ENCODE measurements around the gene MYH7.
"Not testable (repeated sequence)": the region's sequence is repeated elsewhere in the genome, so short reads cannot be mapped to it uniquely, and the experiment has no call there.

MYH7 gene

DNA sequence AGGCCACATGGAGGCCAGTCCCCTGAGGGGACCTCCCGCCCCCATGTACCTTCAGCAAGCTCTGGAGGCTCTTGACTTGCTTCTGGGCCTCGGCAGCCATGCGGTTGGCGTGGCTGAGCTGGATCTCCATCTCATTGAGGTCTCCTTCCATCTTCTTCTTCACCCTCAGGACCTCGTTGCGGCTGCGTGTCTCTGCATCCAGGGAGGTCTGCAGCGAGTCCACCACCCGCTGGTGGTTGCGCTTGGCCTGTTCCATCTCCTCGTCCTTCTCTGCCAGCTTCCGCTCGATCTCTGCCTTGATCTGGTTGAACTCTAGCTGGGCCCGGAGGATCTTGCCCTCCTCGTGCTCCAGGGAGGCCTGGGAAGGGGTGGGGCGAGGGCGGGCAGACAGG, 49.2 kb downstream of the MYH7 start:
- DNase-seq (ENCODE audit: low spot score) = not testable (repeated sequence)

DNA sequence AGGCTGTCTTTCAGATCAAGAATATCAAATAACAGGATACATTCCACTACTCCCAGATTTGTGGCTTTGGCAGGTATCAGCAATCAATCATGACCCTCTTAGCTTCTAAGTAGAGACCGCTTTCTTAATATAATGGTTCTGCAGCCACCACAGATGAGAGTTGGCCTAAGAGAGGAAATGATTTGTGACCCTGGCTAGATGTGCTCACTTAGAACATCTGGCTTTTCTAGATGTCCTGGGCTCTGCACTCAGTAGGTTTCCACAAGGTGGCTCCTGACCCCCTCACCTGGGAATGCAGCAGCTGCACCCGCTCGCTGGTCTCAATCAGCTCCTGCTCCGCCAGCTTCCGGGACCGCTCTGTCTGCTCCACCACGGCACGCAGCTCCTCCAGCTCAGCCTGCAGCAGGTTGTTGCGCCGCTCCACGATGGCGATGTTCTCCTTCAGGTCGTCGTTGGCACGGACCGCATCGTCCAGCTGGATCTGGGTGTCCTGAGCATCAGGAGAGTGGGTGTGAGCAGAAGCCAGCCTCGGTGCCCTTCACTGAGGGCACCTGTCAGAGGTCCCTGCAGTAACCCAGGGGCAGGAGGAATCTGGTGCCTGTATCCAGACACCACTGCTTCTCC, 49.7 kb downstream of the MYH7 start:
- no peak for DNase-seq (ENCODE audit: low spot score)

DNA sequence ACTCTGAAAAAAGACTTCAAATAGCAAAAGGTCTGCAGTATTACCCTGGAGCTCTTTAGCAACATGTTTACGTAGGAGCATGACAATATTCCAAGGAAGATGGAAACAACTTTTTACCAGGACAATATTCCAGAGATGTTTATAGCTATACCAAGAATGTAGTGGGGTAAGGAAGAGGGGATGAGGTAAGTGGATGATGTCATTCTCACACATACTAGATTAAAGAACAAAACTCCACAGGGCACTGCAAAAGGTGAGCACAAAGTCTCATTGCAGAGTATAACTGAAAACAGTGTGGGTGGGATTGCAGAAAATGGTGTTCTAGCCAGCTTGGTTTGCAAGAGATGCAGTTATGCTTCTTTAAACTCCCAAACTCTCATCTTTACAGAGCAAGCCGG, 50.2 kb downstream of the MYH7 start:
- no peak for DNase-seq (ENCODE audit: low spot score)

DNA sequence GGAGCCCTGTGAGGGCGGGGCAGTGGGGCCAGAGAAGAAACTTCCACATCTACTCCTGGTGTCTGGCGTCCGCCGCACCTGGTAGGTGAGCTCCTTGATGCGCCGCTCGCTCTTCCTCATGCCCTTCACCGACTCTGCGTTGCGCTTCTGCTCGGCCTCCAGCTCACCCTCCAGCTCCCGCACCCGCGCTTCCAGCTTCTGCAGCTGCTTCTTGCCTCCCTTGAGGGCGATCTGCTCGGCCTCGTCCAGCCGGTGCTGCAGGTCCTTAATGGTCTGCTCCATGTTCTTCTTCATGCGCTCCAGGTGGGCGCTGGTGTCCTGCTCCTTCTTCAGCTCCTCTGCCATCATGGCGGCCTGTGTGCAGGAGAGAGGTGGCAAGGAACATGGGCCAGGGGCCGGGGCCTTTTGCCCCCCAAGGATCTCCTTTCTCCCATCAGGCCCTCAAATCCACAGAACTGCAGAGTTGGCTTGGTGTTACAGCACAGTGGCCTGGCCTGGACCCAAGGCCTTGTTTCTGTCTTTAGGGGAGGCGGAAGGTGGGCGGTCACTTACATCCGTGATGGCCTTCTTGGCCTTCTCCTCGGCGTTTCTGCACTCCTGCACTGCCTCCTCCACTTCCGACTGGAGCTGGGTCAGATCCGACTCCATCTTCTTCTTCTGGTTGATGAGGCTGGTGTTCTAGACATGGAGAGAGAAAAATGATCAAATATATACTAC, 50.9 kb downstream of the MYH7 start:
- DNase-seq (ENCODE audit: low spot score) = no peak

DNA sequence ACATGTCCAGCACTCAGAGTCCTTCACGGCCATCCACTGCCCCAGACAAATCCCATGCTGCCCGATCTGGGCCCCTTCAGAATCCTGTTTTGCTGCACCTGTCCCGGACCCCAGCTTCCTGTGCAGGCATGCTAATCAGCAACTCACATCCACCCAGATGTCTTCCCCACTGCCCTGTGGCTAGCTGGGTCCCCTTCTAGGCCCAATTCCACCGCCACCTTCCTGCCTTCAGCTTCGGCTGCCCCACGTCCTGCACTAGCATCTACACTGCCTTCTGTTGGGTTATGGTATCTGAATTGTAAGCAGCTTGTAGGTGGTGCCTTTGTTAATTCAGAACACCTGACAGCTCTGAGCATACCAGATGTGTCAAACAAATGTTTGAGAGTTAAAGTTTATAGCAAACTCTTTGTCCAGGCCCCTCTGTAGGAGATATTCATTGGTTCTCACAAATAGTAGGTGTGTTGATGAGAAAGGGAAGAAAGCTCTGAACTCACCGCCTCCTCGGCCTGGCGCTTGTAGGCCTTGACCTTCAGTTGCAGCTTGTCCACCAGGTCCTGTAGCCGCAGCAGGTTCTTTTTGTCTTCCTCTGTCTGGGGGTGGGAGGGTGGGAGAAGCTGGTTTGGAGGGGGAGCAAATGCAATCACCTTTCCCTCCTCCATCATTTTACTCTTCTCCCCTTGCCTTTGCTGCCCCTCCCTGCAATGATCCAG, 52.6 kb downstream of the MYH7 start:
- no peak for DNase-seq (ENCODE audit: low spot score)

DNA sequence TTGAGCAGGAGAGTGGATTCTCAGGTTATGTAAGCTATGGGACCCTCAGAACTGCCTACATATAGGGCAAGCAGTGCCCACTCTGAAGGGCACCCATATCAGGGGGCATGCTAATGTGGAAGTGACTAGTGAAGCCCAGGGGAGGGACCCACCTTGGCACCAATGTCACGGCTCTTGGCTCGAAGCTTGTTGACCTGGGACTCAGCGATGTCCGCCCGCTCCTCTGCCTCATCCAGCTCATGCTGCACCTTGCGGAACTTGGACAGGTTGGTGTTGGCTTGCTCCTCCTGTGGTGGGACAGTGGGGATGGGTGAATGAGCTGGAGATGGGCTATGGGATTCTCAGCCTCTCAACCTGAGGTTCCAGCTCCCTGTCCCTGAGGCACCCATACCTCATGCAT, 53.2 kb downstream of the MYH7 start:
- DNase-seq (ENCODE audit: low spot score) = no peak

DNA sequence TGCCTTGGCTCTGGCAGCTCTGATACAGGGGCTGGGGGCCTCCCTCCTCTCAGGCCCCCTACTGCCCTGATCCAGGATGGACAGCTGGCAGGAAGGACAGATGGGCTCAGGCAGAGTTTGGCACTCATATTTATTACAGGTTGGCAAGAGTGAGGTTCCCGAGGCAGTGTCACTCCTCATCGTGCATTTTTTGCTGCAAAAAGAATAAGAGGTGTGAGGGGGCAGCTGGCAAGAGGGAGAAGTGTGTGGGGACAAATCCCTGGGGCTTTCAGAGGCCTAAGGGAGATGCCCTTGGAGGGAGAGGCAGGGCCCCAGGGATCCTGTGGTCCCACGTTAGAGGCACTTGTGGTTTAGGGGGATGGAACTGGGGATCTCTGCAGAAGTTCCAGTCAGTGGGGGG, 53.6 kb downstream of the MYH7 start:
- DNase-seq (ENCODE audit: low spot score) = no peak

DNA sequence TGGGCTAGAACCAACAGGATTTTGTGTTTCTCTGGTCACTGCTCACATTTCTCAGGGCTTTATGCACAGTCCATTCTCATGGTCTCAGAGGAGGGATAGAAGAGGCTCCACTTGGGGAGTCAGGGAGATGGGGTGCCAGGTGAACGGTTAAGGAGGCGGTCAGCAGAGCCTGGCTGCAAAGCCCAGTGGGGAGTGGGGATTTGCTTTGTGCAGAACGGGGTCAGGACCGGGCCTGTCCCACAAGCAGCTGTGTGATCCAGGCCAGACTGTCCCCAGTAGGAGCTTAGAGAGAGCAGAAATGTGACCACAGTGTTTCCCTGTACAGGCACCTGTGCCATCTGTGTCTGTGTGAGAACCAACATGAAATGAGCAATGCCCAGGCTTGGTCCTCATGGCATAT, 54.5 kb downstream of the MYH7 start:
- DNase-seq (ENCODE audit: low spot score) = no peak

DNA sequence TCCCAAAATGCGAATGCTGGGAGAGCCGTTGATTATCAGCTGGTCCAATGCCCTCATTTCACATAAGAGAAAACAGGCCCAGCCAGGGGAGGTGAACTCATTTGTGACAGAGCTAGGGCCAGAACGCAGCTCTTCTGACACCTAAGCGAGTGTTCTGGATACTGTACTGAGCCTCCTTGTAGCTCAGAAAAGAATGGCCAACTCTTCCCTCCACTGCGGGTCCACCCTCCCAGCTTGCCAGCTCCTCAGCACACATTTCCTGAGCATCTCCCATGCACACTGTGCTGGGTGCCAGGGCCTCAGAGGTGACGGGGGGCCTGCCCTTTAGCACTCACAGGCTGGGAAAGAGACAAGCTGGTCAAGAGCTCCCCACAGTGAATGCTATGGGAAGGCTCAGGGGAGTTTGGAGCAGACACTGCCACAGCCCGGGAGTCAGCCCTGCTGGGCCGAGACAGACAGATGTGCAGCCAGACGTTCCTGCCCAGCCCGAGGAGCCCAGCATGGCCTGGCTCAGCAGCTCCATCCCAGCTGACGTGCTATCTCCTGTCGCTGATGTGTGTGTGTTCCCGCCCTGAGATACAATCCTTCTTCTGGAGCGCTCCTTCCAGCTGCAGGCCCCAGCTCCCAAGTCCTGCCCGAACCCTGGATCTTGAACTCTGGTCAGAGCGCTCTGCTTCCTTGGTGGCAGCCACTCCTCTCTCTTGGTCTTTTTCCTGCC, 55.1 kb downstream of the MYH7 start:
- DNase-seq (ENCODE audit: low spot score) = peak; percentile 30

DNA sequence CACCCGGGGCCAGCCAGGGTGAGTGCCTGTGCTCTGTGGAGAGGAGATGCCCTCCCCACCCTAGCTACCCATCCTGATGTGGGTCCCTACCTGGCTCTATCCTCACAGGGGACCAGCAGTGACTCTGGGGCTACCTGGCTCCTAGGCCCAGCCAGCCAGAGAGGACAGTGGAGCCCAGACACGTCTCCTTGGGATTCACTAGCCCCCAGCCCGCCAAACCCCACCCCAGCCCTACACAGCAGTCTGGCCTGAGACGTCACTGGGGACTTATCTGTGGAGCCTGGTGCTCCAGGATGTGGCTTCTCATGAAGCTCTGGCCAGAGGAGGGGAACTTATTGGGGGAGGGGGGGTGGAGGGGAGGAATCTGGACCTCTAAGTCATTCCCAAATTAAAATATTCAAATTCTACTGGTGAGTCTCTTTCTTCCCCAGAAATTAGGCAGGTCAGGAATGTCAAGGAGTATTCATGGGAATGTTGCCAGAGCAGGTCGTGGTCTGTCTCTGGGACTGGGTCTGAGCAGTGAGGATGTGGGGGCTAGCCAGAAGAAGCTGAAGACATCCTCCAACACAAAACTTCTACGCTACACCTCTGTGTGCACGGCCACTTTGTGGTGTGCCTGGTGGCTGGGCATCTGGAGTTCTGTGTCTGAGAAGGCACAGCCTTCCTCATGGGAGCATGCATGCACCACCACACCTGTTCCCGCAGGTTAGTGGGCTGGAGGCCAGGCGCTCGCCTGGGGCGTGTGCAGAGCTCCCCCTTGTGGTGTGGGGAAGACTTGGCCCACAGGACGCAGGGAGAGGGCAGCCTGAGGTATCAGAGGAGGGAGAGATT, 55.9 kb downstream of the MYH7 start:
- DNase-seq (ENCODE audit: low spot score) = peak; percentile 46

DNA sequence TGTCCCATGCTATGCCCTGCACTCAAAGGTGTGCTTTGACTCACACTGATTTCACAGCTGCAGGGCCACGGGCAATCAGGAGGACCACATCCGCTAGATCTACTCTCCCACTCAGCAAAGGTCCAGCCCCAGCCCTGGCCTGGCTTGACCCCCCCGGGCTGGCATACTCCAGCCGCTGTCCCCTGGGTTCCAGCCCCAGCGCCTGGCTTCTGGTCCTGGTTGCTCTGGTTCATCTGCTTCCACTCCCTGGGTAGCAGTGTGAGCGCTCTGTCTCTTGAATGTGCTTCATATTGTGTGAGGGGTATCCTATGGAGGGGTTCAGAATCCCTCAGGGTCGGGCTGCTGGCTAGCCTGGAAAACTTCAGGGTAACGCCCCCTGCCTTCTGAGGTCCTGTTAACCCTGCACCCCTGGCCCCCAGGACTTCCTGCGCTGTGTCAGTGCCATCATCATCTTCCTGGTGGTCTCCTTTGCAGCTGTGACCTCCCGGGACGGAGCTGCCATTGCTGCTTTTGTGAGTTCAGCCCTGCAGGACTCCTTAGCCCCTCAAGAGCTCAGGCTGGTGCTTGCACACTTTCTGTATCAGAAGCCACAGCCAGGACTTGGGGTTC, 56.7 kb downstream of the MYH7 start:
- no peak for DNase-seq (ENCODE audit: low spot score)

DNA sequence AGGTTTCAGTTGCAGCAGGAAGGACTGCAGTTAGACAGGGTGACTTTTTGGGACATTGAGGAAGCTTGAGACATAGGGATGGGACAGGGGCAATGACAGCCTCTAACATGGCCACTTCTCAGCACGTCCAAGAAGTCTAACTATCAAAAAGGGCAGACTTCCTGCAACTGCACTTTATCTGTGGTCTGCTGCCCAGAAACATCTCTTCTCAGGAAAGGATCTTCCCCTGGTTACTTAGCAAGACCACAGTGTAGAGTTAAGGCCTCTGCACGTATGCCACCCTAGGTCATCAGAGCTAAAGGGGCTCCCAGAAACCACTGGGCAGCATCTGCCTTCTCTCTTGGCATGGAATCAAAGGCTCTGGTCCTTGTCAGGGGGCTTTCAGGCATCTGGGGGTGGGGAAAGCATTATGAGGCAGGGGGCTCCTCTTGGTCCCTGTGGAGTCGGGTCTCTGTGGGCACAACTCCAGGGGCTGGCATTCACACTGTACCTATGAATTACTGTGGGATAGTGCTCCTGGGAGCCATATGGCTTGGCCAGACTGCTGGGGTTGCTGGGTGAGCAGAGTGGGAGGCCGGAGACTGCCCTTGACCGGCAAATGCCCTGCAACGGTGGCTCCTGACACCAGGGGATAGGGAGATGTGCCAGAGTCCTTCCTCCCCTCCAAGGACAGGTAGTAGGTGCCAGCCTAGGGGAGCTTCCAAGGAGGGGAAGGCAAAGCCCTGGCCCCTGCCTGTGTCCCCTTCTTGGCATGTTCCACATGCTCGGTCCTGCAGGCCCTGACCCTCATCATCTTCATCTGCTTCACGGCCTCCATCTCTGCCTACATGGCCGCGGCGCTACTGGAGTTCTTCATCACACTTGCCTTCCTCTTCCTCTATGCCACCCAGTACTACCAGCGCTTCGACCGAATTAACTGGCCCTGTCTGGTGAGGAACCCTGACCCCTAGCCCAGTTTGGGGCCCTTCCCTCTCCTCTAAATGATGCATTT, 57.6 kb downstream of the MYH7 start:
- no peak for DNase-seq (ENCODE audit: low spot score)

DNA sequence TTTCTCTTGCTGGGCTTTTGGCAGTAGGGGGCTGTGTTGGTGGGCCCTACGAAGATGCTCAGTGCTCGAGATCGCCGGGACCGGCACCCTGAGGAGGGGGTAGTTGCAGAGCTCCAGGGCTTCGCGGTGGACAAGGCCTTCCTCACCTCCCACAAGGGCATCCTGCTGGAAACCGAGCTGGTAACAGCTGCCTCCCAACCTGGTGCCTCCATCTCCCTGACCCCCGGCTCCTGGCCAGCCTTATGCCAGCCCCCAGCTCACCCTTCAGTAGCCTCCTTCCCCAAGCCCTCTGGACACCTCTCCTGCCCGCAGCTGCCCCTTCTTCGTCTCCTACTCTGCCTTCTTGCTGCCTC, 58.3 kb downstream of the MYH7 start:
- no peak for DNase-seq (ENCODE audit: low spot score)

DNA sequence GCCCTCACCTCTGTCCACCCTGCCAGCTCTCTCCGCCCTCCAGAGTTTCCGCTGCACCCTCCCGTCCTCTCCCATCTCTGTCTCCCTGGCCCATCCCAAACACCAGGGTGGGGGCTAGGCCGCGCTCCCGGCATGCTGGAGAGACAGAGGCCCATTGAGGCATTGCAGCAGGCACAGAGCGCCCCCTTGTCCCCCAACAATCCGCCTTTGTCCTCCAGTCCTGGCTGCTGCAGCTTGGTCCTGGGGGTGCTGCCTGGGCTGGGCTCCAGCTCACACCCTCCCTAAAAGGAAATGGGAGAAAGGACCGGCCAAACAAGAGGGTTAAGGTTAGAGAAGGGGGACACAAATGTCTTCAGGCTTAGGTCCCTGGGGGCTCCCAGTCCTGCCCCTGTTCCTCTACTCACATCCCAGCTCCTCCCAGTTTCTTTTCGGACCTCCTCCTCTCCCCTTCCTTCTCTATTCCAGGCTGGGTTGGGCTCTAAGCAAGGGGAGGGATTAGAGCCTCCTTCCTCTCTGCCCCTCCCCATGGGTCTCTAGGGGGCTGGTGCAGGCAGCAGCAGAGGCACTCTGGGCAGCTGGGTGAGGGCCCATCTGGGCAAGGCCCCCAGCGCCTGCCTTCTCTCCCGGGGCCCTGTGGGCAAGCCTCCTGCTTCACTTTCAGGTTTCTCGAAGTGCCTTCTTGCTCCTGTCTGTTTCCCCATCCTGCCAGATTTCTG, 58.8 kb downstream of the MYH7 start, which contains the start of gene CMTM5:
TSS of gene CMTM5 (plus strand) at position 565 of the 716 bp plus-strand sequence. CDS start 206 bp downstream, outside the sequence.
- DNase-seq (ENCODE audit: low spot score) = peak; percentile 97

DNA sequence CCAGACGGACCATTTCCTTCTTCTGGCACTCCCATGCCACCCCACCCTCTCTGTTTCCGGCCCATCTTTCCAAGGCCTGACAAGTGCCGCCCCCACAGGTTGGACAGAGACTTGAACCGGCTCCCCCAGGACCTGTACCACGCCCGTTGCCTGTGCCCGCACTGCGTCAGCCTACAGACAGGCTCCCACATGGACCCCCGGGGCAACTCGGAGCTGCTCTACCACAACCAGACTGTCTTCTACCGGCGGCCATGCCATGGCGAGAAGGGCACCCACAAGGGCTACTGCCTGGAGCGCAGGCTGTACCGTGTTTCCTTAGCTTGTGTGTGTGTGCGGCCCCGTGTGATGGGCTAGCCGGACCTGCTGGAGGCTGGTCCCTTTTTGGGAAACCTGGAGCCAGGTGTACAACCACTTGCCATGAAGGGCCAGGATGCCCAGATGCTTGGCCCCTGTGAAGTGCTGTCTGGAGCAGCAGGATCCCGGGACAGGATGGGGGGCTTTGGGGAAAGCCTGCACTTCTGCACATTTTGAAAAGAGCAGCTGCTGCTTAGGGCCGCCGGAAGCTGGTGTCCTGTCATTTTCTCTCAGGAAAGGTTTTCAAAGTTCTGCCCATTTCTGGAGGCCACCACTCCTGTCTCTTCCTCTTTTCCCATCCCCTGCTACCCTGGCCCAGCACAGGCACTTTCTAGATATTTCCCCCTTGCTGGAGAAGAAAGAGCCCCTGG, 59.8 kb downstream of the MYH7 start:
- DNase-seq (ENCODE audit: low spot score) = no peak

DNA sequence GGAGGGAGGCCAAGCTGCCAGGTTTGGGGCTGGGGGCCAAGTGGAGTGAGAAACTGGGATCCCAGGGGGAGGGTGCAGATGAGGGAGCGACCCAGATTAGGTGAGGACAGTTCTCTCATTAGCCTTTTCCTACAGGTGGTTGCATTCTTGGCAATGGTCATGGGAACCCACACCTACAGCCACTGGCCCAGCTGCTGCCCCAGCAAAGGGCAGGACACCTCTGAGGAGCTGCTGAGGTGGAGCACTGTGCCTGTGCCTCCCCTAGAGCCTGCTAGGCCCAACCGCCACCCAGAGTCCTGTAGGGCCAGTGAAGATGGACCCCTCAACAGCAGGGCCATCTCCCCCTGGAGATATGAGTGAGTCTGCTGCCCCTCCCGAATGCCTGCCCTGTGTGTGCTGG, 62.4 kb downstream of the MYH7 start:
- DNase-seq (ENCODE audit: low spot score) = no peak

DNA sequence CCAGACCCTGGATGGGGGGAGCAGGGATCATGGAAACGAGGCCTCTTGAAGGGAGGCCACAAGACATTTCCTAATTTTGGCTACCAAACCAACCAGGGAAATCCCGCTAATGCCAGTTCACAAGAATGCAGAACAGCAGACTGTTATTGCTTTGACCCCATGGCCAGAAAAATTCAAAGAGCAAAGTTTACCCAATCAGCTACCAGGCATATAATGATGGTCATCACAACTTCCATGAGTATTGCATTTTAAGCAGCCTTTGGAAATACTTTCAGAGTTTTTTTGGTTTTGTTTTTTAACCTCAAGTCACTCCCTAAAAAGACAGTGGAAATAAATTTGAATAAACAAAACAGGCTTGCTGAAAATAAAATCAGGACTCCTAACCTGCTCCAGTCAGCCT, 63.0 kb downstream of the MYH7 start, which contains the start of gene IL25:
TSS of gene IL25 (plus strand) at position 301 of the 400 bp plus-strand sequence.
- no peak for DNase-seq (ENCODE audit: low spot score)

DNA sequence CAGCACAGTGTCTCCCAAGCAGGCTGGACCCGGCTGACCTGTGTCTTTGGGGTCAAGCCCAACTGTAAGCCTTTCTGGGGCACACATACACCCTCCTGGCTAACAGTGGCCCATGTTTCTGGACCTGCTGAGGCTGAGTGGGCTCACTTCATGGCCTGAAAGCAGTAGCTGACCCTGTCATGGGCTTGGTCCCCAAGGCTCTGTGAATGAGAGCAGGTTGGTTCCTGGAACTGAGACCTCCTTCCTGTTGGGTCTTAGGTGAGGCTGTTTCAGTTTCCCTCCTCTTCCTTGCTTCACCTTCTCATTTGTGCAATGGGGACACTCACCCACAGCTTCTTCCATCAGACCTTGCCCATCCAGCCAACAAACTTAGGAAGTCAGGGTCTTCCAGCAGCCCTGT, 63.6 kb downstream of the MYH7 start:
- DNase-seq (ENCODE audit: low spot score) = no peak

DNA sequence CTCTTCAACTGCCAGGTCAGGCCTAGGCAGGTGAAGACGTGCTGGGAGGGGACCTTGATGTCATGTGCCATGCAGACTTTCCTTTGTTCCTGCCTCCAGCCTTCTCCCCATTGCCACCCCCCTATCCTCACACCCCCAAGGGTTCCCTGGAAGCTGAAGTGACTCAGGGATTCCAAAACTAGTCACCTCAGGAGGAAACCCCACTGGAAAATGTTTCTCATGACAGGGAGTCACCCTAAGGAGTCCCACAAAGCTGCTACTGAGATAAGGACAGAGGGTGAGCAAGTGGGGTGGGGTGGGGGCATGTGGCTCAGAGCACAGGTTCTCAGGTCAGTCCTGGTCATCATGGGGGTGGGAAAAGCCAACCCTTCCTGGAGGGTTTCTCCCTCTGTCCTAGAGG, 65.2 kb downstream of the MYH7 start:
- DNase-seq (ENCODE audit: low spot score) = no peak

Data from pons (tissue), 1 donor.